PC-9 (cell line): Measurements from ENCODE around the gene RIMS3. TPM values are rescaled to one million over a fixed set of nuclear protein-coding genes. Genes with fewer than 3 reads are reported as not detected.
"Not testable (repeated sequence)": the region's sequence is repeated elsewhere in the genome, so short reads cannot be mapped to it uniquely, and the experiment has no call there.

Source experiments
- BruUV-seq: library from RNA; stranded (reverse); fragments of 400-500 nt; replicated peaks from 2 replicates; lab custom pipeline; 2021; lab: Mats Ljungman, UMichigan
- CTCF ChIA-PET: fragments of 300-600 bp; sonication (Branson Sonifier 250); formaldehyde crosslinking; loops from one replicate; lab custom pipeline; 2022; ENCODE audit warnings: antibody characterized with exemption; lab: Charles Lee
- POLR2A ChIA-PET: fragments of 300-600 bp; sonication (Branson Sonifier 250); formaldehyde crosslinking; loops from one replicate; lab custom pipeline; 2022; ENCODE audit warnings: antibody characterized with exemption; ENCODE audit not compliant: unreplicated experiment; lab: Charles Lee
- DNase-seq, 2 experiments: peaks; one replicate each; pipeline versions ENCODE4 v3.0.0 to v3.0.0-alpha.2; 2015 to 2022; ENCODE audit warnings: mixed read lengths in 1 of 2
- H2AFZ ChIP-seq: fragments of 200-600 bp; sonication (generic); 2 replicates; pipeline ENCODE4 v1.8.1; 2017; ENCODE audit warnings: antibody characterized with exemption
- H3F3A ChIP-seq: fragments of 200-600 bp; sonication (generic); 2 replicates; pipeline ENCODE4 v1.8.1; 2017; ENCODE audit warnings: antibody characterized with exemption, mild to moderate bottlenecking, low read depth; ENCODE audit not compliant: insufficient read depth
- H3K27ac ChIP-seq: fragments of 200-600 bp; sonication (generic); 2 replicates; pipeline ENCODE4 v1.6.1; 2016; ENCODE audit warnings: mixed run types
- H3K27me3 ChIP-seq: fragments of 200-600 bp; sonication (generic); 2 replicates; pipeline ENCODE4 v1.6.1; 2016; ENCODE audit warnings: low read depth, mixed run types; ENCODE audit not compliant: insufficient read depth
- H3K36me3 ChIP-seq: fragments of 200-600 bp; sonication (generic); 2 replicates; pipeline ENCODE4 v1.6.1; 2016; ENCODE audit warnings: low read depth, mixed run types
- H3K4me1 ChIP-seq: fragments of 200-600 bp; sonication (generic); replicated peaks from 2 replicates; pipeline ENCODE4 v1.6.1; 2016; ENCODE audit warnings: mixed run types; ENCODE audit not compliant: insufficient read depth
- H3K4me2 ChIP-seq: fragments of 200-600 bp; sonication (generic); 2 replicates; pipeline ENCODE4 v1.6.1; 2017; ENCODE audit warnings: mixed run types
- H3K4me3 ChIP-seq: fragments of 200-600 bp; sonication (generic); 2 replicates; pipeline ENCODE4 v1.6.1; 2016; ENCODE audit warnings: mixed run types
- H3K79me2 ChIP-seq: fragments of 200-600 bp; sonication (generic); 2 replicates; pipeline ENCODE4 v1.6.1; 2017; ENCODE audit warnings: low read depth, mixed run types
- H3K9me2 ChIP-seq: fragments of 200-600 bp; sonication (generic); 2 replicates; pipeline ENCODE4 v1.8.1; 2017; ENCODE audit warnings: mild to moderate bottlenecking; ENCODE audit not compliant: insufficient read depth
- H3K9me3 ChIP-seq: fragments of 200-600 bp; sonication (generic); 2 replicates; pipeline ENCODE4 v1.8.1; 2016; ENCODE audit warnings: low read depth; ENCODE audit not compliant: insufficient read depth
- H4K20me1 ChIP-seq: fragments of 200-600 bp; sonication (generic); 2 replicates; pipeline ENCODE4 v1.8.1; 2017; ENCODE audit not compliant: insufficient read depth
- EZH2 ChIP-seq: fragments of 200-600 bp; sonication (generic); IDR thresholded peaks from 2 replicates; pipeline ENCODE4 v1.8.0; 2017; ENCODE audit warnings: antibody characterized with exemption, low read depth
- intact Hi-C: fragments of 100-400 bp; cut with micrococcal nuclease; formaldehyde crosslinking; loops from one replicate; pipeline ENCODE4 v1.10.0; 2022; ENCODE audit not compliant: unreplicated experiment
- total RNA-seq: library from RNA; stranded (reverse); gene quantifications from 2 replicates; pipeline ENCODE4 v1.2.3, GENCODE V29; 2021
- TF ChIP-seq, protein P1 (sequence below): fragments of 200-600 bp; sonication (generic); conservative IDR thresholded peaks from 2 replicates; pipeline ENCODE4 v1.6.1; 2017; ENCODE audit warnings: mixed run types, antibody characterized with exemption, mild to moderate bottlenecking, moderate library complexity

Gene RIMS3
- total RNA-seq, 1 experiment from 2014 or later, result 12.9 TPM

GRCh38 chr1:40706626-40707025 lies 41.1 kb upstream of the RIMS3 start:
- Histone ChIP-seq H3K36me3 (no peaks in the 10 kb centered on the region), H3K4me2 (no peak overlapping the region), H3K27ac (no peak overlapping the region), H3K9me3 (no peaks in the 10 kb centered on the region), H3K4me1 (peaks cover 38% of the 10 kb centered on the region), H3F3A (peaks cover 11% of the 10 kb centered on the region), H3K27me3 (no peaks in the 10 kb centered on the region), H3K79me2 (peaks cover 84% of the 10 kb centered on the region), H4K20me1 (peaks cover 1% of the 10 kb centered on the region), H2AFZ (no peak overlapping the region), H3K4me3 (no peak overlapping the region), H3K9me2 (no peaks in the 10 kb centered on the region)
- ChIA-PET POLR2A (interaction anchor here (0.6 kb wide), 4 partner anchors 15 to 449 kb away, joined by 3 to 27 read pairs (median 4); no protein-coding TSS in a partner anchor), CTCF (interaction anchor here (0.7 kb wide), 1 partner anchor 122 kb away, joined by 6 read pairs; no protein-coding TSS in a partner anchor)
- DNase-seq, result no peak
- BruUV-seq, result no TSS peak
- TF ChIP-seq EZH2, result no peak
- TF ChIP-seq, protein P1, sequence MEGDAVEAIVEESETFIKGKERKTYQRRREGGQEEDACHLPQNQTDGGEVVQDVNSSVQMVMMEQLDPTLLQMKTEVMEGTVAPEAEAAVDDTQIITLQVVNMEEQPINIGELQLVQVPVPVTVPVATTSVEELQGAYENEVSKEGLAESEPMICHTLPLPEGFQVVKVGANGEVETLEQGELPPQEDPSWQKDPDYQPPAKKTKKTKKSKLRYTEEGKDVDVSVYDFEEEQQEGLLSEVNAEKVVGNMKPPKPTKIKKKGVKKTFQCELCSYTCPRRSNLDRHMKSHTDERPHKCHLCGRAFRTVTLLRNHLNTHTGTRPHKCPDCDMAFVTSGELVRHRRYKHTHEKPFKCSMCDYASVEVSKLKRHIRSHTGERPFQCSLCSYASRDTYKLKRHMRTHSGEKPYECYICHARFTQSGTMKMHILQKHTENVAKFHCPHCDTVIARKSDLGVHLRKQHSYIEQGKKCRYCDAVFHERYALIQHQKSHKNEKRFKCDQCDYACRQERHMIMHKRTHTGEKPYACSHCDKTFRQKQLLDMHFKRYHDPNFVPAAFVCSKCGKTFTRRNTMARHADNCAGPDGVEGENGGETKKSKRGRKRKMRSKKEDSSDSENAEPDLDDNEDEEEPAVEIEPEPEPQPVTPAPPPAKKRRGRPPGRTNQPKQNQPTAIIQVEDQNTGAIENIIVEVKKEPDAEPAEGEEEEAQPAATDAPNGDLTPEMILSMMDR, result no peak
- intact Hi-C loops, result no loop called here

DNA sequence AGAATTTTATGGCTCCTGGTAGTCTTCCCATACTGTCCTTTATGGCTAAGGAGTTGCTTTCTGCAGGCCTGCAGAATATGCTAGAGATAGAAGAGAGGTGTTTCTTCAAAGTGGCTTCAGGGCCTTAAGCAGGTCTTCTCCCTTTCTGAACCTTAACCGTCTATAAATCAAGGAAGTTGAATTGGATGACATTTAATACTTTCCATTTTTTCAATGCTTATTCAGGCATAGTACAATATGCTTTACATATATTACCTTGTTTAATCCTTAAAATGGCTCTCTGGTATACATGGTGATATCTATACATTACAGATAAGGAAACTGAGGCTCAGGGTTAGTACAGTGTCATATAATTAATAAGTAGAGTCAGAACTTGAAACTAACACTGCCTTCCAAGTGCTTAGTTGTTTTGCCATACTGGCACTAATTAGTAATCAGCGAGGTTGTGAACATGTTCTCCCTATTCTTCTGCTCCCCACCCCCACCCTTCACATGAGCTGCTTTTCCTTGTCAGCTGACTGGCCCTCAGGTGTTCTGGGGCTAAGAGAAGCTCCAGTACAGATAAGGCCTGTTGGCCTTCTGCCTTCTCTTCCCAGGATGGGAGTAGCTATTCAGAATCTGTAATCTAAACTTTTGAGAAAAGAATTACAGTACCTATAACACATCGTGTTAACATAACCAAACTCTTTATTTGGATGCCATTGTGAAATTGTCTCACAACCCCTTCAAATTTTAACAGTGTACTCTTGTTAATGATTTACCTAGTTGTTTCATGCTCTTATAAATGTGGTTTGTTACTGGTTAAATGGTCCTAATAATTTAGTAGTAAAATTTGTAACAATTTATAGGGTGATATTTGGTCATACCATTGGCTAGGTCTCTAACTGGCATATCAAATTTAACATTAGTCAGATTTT lies 39.6 kb upstream of the RIMS3 start:
- H3K9me3 ChIP-seq, result no peaks in the 10 kb centered on the region
- no peaks in the 10 kb centered on the region for H3F3A ChIP-seq
- no peaks in the 10 kb centered on the region for H3K9me2 ChIP-seq
- no peak overlapping the region for H2AFZ ChIP-seq
- no TSS peak for BruUV-seq
- ChIA-PET CTCF (no interaction called here), POLR2A (interaction anchor here (0.6 kb wide), 2 partner anchors 27 to 100 kb away, joined by 3 to 8 read pairs; no protein-coding TSS in a partner anchor)
- peaks cover 23% of the 10 kb centered on the region for H3K4me1 ChIP-seq
- peaks cover 87% of the 10 kb centered on the region for H3K79me2 ChIP-seq
- no peak for DNase-seq
- H3K36me3 ChIP-seq, result no peaks in the 10 kb centered on the region
- TF ChIP-seq, protein P1, result no peak
- TF ChIP-seq EZH2, result no peak
- H3K27me3 ChIP-seq, result no peaks in the 10 kb centered on the region
- H3K4me2 ChIP-seq, result no peak overlapping the region
- intact Hi-C loops, result no loop called here
- H3K4me3 ChIP-seq, result no peak overlapping the region
- H4K20me1 ChIP-seq, result no peaks in the 10 kb centered on the region
- no peak overlapping the region for H3K27ac ChIP-seq

DNA sequence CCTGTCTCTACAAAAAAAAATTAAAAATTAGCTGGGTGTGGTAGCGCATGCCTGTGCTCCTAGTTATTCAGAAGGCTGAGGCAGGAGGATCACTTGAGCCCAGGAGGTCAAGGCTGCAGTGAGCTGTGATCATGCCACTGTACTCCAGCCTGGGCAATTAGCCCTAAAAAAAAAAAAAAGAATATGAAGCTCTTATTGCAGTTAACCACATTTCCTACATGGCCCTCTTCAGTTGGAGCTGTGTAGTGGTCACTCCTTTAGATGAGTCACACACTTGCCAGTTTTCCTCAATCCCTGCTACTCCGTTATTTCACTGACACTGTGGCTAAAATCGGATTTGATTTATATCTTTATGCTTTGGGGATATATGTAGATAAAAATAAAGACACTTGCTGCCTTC lies 37.8 kb upstream of the RIMS3 start:
- H3K27ac ChIP-seq, result peak overlapping the region; percentile 31; the same call in 1 of the 2 replicates
- no peaks in the 10 kb centered on the region for H3K36me3 ChIP-seq
- peak overlapping the region; percentile 2; the same call in 1 of the 2 replicates for H3K4me2 ChIP-seq
- H3K27me3 ChIP-seq, result no peaks in the 10 kb centered on the region
- peaks cover 92% of the 10 kb centered on the region for H3K79me2 ChIP-seq
- BruUV-seq, result no TSS peak
- ChIA-PET CTCF (interaction anchor here (0.6 to 1.2 kb wide), 8 partner anchors 10 to 811 kb away, joined by 3 to 7 read pairs (median 3); no protein-coding TSS in a partner anchor), POLR2A (interaction anchor here (0.5 to 1.5 kb wide), 10 partner anchors 12 to 684 kb away, joined by 3 to 30 read pairs (median 4); partner anchors contain the start of gene NFYC)
- H3K9me3 ChIP-seq, result no peaks in the 10 kb centered on the region
- intact Hi-C loops, result no loop called here
- H4K20me1 ChIP-seq, result no peaks in the 10 kb centered on the region
- TF ChIP-seq EZH2, result no peak
- TF ChIP-seq, protein P1, result no peak
- no peaks in the 10 kb centered on the region for H3K9me2 ChIP-seq
- H2AFZ ChIP-seq, result no peak overlapping the region
- H3K4me1 ChIP-seq, result peaks cover 11% of the 10 kb centered on the region
- H3F3A ChIP-seq, result no peaks in the 10 kb centered on the region
- H3K4me3 ChIP-seq, result no peak overlapping the region
- DNase-seq, result peak in 1 of 2 experiments; percentile 24

GRCh38 chr1:40702810-40703209 lies 37.3 kb upstream of the RIMS3 start:
- H3K27ac ChIP-seq, H3K27me3 ChIP-seq, H3K4me3 ChIP-seq, H3K36me3 ChIP-seq, H3K9me2 ChIP-seq, H3K9me3 ChIP-seq, DNase-seq, H3F3A ChIP-seq, H3K4me2 ChIP-seq, H2AFZ ChIP-seq, H3K4me1 ChIP-seq, BruUV-seq, H4K20me1 ChIP-seq, intact Hi-C loops: not testable (repeated sequence)
- POLR2A ChIA-PET, result interaction anchor here (0.6 to 1.5 kb wide), 3 partner anchors 11 to 347 kb away, joined by 4 to 22 read pairs (median 5); partner anchors contain the start of gene NFYC
- H3K79me2 ChIP-seq, result peaks cover 92% of the 10 kb centered on the region
- CTCF ChIA-PET, result interaction anchor here (0.6 to 1.0 kb wide), 5 partner anchors 9 to 90 kb away, joined by 3 to 27 read pairs (median 3); no protein-coding TSS in a partner anchor
